HG02759 (cell line): ENCODE data around the gene NDRG2.
A peak's percentile ranks its signal among the peaks of the same experiment; 100 is the strongest.

Experiments used
- ATAC-seq: cut with Tn5 transposase; IDR thresholded peaks from one replicate; pipeline ENCODE4 v1.9.1; 2021; ENCODE audit warnings: mild to moderate bottlenecking, moderate library complexity; ENCODE audit not compliant: unreplicated experiment

Gene NDRG2

DNA sequence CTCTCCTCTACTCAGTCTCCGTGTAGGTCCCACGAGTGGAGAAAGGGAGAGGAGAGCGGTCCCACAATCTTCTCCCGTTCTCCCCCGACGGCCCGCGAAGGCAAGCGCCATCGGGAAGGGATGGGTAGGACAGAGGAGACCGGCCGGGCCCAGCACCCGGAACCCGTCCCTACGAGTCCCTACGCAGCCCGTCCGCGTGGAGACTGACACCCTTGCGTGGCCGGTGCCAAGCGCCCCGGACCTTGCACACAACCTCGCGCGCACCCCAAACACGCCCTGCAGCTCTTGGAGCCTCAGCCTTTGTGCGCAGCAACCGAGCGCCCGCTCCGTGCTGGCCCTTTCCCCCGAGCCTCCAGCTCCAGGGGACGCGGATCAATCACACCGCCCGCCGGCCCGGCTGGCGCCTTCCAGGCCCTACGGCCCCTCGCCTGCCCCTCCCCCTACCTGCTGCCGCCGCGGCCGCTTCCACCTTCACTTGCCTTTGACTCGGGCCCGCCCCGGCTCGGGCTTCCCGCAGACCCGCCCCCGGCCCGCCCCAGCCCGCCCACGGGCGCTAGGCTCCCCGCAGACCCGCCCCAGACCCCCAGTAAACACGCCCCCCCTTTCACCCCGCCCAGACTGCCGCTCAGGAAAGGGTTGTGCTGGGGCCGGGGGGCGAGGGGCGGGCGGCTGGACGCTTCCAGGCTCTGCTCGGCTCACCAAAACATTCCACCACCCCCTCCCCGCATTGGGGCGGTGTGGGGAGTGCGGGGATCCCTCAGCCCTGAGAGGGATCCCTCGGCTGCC, at the start of gene NDRG2:
Gene NDRG2, minus strand, starts transcription at position 477 of the 786 bp plus-strand sequence. CDS start 1,746 bp downstream, outside the sequence.
- ATAC-seq = peak; percentile 74

- no peak for ATAC-seq
Measured at GRCh38 chr14:21073921-21074320, 49.1 kb upstream of the NDRG2 start.

GRCh38 chr14:21072781-21073339, 48.0 kb upstream of the NDRG2 start:
- no peak for ATAC-seq

- ATAC-seq = no peak
Measured at GRCh38 chr14:21072031-21072473, 47.2 kb upstream of the NDRG2 start.

GRCh38 chr14:21071225-21072030, 46.6 kb upstream of the NDRG2 start:
- peak; percentile 77 for ATAC-seq

DNA sequence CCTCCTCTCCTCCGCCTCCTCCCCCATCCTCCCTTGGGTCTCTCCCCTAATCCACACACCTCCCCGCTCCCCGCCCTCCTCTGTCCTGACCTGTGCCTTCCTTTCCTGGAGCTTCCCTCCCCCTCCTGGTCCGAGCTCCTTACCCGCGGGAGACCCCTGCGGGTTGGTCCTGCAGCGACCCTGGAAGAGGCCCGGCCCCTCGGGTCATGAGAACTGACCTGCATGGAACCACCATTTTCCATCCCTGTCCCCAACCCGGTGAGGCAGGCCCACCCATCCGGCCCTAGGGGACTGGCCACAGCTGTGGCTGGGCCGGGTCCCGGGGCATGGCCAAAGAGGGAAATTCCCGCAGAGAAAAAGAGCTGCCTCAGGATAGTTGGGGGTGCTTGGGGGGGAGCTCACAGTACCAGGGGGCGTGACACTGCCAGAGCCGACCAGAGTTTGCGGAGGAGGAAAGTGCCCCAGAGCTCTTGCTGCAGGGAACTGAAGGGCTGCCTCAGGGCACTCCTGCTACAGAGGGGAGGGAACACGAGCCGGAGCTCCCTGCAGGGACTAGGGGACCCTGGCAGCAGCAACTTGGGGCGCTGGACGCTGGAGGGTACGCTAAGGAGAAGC, 45.9 kb upstream of the NDRG2 start:
- ATAC-seq = no peak

GRCh38 chr14:21070083-21070609, 45.3 kb upstream of the NDRG2 start, which contains the start of gene ARHGEF40:
TSS of gene ARHGEF40 (plus strand) at chr14:21070304. CDS start at chr14:21070397, 93 bp downstream.
- no peak for ATAC-seq

DNA sequence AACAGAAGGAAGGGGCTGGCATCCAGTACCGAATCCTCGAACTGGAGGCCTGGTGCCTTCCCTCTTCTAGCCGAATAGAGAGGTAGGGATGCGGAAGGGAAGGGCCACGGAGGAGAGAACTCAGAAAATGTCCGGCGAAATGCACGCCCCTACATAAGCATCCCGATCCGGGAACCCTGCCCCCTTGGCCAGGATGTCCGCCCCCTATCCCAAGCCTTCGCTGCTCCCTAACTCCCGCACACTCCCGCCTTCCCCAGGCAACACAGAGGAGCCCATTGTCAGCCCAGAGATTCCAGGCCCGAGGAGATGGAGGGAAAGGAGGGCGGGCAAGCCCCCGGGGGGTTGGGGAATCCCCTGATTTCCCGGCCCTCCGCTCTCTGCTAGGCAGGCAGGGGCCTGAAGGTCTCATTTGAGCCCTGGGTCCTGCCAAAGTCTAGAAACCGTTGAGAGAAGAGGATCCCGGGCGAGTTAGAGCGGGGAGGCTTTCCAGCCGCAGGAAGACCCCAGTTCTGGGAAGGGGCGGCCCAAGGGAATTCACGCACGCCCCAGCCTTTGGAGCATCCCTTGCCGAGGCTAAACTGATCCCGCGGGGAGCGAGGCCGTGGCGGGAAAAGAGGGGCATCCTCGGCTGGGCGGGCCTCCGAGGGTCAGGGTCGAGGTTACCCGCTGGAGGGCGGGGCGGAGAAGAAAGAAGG, 44.7 kb upstream of the NDRG2 start:
- ATAC-seq = no peak

- ATAC-seq = no peak
Measured at GRCh38 chr14:21068521-21069387, 43.9 kb upstream of the NDRG2 start.

DNA sequence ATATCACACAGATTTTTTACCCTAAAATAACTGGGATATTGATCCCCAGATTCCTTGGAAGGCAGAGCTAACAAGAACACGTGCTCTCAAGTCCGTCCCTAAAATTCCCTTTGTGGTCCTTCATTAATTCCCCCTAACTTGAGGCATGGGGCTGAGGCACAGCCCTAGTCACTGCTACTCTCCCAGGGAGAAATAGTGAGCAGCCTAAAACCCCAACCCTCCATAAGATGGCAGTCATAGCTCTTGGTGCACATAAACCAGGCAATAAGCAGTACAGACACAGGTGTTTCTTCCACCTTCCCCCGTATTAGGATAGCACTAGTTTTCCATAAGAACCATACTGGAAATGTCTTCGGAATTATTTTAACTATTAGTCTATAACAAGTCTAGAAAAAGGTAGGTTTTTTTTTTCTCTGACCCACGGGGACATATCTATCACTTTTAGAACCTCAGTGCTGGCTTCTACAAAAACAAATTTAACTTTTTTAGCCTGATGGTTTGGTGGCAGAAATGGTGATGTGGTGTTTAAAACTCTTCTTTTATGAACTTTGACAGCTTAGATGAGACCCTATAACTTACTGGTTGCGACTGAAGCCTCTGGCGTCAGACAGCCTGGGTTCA, 42.1 kb upstream of the NDRG2 start:
- ATAC-seq = no peak

DNA sequence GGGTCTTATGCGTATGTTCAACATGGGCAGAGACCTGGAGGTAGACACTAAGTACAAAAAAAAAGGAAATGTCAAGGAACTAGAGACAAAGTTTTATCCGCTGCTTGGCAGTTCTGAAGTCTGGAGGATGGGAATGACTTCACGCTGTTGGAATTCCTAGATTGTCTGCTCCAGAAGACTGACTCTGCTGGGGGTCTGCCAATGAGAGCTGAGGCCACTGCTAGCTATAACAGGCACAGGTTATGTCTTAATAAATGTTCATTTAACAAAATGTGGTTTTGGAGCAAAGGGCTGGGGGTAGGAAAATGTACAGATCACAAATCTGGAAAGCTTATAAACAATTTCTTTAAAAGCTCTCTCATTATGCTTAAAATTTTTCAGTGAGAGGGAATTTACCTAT, 38.6 kb upstream of the NDRG2 start:
- no peak for ATAC-seq

- no peak for ATAC-seq
Measured at GRCh38 chr14:21061347-21061668, 36.4 kb upstream of the NDRG2 start.

DNA sequence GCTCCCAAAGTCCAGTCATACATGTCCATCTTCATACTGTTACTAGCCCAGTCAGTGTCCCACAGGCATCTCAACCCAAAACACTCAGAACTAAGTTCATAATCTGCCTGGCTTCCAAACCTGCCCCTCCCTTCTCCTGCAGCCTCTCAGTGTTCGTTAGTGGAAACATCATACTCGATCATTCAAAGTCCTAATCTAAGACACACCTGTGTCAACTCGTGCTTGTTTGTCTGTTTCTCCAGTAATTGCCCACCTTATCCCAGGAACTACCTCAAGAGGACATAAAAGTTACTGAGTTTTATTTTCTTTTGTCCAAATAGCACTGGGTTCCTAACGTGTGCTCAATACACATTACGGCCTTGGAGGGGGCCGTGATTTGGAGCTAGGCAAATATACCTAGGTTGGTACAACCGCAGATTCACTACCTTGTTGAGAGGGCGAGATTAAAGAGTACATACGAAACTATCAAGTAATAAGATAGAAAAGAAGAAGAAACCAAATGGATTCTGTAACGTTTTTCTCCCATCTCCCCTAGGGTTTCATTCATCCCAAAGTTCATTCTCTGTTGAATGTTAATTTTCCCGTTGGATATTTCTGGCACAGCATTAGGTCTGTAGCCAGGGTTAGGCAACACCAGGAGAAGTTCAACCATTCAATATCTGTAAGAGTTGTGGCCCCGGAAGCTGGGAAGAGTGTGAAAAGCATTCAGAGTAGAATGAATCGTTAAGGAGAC, 35.9 kb upstream of the NDRG2 start:
- no peak for ATAC-seq

- no peak for ATAC-seq
Measured at GRCh38 chr14:21059842-21060613, 35.2 kb upstream of the NDRG2 start.

DNA sequence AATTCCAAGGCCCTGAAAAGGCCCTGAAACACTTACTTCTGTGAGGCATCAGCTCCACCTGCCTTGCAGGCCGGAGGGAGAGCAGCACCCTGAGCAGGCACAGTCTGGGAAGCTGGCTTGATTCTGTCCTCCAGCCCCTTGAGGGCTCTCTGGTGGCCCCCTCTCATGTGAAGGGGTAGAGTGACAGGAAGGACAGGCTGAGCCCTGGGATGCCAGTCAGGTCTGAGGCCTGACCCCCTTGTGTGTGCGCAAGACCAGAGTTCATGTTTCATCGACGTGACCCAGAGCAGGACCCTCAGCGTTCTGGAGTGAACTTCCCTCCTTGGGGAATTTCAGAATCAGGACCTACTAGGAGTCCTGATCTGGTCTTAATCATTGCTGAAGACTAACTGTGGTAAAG, 34.0 kb upstream of the NDRG2 start:
- no peak for ATAC-seq

DNA sequence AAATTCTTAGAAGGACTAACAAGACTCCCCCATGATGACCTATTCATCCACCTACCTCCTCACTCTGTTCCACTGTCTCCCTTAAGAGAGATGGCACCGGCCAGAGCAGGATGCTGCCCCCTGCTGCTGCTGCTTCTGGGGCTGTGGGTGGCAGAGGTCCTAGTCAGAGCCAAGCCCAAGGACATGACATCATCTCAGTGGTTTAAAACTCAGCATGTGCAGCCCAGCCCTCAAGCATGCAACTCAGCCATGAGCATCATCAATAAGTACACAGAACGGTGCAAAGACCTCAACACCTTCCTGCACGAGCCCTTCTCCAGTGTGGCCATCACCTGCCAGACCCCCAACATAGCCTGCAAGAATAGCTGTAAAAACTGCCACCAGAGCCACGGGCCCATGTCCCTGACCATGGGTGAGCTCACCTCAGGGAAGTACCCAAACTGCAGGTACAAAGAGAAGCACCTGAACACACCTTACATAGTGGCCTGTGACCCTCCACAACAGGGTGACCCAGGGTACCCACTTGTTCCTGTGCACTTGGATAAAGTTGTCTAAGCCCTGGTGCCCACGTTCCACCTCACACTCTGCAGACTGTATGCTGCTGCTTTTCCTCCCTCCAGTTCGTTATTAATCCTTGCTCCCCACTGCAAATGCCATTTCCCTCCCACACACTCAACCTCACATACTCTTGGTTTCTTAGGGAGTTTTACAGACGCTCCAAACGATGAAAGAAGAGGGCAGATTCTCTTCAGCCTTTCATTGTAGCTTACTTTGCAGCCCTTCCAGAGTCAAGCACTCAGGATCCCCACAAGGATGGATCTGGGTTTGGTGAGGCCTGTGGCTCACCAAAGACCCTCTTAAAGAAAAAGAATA, 33.2 kb upstream of the NDRG2 start, which contains the start of gene RNASE8:
Gene RNASE8, plus strand, starts transcription at position 20 of the 873 bp plus-strand sequence. Its CDS starts 71 bp downstream, at position 91.
- no peak for ATAC-seq
